ENCODE data around the gene GAS7. TPM values are rescaled to one million over a fixed set of nuclear protein-coding genes. Genes with fewer than 3 reads are reported as not detected.

Gene GAS7
- total RNA-seq, 1 donor: 8.6 TPM

DNA sequence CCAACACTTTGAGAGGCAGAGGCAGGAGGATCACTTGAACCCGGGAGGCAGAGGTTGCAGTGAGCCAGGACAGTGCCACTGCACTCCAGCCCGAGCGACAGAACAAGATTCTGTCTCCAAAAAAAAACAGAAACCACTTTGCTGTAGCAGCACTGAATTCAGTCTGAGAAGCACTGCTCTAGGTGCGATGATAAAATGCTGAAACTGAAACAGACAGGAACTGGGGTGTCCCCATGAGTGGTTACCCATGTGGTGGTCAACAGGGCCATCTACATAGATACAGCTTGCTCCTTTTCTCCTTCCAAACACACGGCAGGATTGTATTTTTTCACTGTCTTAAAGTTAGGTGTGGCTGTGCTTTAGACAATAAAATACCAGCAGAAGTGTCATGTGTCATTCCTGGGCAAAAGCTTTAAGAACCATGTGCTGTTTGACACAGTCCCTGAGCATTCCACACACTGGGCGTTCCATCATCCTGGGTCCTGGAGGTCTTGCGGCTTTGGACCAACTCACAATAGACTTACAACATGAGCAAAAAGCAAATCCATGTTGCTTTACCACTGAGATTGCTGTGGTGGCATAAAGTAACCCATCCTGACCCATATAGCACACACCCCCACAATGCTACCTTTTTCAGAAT, 11.5 kb downstream of the GAS7 start:
- H3K4me3 ChIP-seq (ENCODE audit: low read depth, low read length): no peak overlapping the region
- TF ChIP-seq, protein P1, sequence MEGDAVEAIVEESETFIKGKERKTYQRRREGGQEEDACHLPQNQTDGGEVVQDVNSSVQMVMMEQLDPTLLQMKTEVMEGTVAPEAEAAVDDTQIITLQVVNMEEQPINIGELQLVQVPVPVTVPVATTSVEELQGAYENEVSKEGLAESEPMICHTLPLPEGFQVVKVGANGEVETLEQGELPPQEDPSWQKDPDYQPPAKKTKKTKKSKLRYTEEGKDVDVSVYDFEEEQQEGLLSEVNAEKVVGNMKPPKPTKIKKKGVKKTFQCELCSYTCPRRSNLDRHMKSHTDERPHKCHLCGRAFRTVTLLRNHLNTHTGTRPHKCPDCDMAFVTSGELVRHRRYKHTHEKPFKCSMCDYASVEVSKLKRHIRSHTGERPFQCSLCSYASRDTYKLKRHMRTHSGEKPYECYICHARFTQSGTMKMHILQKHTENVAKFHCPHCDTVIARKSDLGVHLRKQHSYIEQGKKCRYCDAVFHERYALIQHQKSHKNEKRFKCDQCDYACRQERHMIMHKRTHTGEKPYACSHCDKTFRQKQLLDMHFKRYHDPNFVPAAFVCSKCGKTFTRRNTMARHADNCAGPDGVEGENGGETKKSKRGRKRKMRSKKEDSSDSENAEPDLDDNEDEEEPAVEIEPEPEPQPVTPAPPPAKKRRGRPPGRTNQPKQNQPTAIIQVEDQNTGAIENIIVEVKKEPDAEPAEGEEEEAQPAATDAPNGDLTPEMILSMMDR (IDR thresholded peaks at IDR 0.05; ENCODE audit: insufficient read depth, low read depth, low read length): no peak
- DNase-seq (ENCODE audit: low read depth): no peak

DNA sequence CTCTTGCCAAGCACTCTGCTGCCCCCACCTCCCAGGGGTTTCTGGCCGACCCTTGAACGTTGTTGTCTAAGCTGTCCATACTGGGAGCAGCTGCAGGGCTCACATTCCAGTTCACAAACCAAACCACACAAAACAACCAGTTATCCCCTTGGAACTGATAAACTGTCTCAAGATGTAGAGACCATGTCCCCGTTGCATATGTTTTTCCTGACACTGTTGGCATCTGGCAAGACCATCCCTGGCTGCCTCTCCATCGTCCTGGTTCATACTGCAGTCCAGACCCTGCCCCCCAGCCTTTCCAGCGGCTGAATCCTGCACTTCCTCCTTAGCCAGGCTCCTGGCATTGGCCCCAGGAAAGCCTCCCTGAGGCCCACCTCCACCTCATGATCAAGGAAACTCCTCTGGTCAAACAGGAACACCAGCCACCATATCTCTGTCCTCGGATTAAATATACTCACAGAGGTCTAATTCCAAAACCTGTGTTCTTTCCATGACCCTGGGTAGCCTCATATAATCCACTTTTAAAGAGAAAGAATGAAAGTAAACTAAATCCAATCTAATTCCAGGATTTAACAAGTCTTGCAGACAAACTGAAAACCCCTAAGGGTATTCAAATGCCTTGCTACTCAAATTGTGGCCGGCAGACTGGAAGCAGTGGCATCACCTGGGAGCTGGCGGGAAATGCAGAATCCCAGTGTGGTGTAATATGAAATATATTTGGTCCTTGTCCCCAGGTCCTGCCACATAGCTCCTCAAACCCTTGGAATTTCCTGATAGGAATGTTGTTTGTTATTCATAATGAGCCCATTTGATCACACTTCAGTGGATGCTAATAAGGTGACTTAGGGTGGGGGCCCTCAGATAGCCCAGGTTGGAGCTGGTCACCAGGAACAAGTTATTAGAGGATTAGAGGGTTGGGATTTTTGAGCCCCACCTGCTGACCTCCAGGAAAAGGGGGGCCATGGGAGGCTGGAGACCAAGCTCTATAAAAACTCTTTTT, 14.2 kb downstream of the GAS7 start:
- no peak overlapping the region for H3K4me3 ChIP-seq (ENCODE audit: low read depth, low read length)
- no peak for DNase-seq (ENCODE audit: low read depth)
- TF ChIP-seq, protein P1 (IDR thresholded peaks at IDR 0.05; ENCODE audit: insufficient read depth, low read depth, low read length): no peak

DNA sequence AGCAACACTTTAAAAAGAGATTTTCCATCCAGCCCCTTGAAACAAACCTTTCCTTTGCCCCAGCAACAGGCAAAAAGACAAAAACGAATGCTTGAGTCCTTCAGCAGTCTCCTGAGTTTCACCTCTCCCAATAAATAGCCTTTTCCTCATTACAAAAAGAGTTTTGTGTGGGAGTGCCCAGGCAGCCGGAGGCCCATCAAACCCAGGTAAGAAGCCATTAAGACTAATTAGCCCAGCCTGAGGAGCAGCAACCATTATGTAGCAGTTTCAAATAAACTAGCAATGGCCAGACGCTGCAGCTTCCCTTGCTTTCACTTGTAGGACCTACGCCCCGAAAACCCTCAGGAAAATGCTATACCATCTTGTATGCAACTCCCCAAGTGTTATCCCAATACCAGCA, 15.6 kb downstream of the GAS7 start:
- TF ChIP-seq, protein P1 (IDR thresholded peaks at IDR 0.05; ENCODE audit: insufficient read depth, low read depth, low read length): no peak
- DNase-seq (ENCODE audit: low read depth): no peak
- no peak overlapping the region for H3K4me3 ChIP-seq (ENCODE audit: low read depth, low read length)

DNA sequence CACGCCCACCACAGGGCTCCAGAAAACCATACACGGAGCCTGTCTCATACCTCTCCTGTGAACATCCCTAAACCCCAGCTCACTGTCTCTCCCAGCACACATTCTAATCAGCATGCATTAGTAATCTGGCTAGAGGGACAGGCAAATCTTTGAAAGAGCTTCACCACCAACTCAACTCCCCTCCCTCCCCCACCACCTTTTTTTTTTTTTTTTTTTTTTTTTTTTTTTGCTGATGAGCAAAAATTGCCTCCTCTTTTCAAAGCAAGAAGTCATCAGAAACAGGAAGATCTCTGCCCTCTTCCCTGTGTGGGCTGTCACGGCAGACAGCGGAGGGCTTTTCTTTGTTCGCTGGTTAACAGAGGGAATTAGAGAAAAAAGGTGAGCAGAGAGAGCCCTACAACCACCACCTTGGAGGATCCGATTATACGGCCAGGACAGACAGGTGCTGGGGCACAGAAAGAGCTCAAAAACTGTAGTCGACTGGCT, 19.9 kb downstream of the GAS7 start:
- DNase-seq (ENCODE audit: low read depth): no peak
- H3K4me3 ChIP-seq (ENCODE audit: low read depth, low read length): no peak overlapping the region
- TF ChIP-seq, protein P1 (IDR thresholded peaks at IDR 0.05; ENCODE audit: insufficient read depth, low read depth, low read length): no peak

DNA sequence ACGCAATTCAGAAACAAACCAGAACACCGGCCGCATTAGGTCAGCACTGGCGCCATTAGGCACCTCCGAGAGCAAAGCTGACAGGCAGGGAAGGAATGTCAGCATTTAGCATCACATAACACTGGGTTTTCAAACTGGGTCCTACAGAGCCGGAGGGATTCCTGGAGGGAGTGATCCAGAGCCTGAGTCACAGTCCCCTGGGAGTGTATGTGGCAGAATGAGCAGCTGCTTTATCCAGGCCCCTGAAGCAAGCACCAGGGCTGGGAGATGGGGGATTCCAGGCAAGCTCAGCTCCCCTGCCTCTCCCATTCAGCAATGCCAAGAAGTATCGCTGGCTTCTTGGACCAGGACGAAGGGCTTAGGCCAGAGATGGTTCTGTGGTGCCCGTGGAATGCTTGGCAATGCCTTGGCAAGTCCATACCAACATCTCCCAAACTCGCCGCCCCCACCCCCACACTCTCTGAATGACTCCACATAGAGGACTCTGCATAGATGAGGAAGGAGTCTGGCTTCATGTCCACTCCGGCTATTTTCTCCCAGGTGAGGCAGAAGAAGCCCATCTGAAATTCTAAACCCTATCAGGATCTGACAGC, 20.4 kb downstream of the GAS7 start:
- TF ChIP-seq, protein P1 (IDR thresholded peaks at IDR 0.05; ENCODE audit: insufficient read depth, low read depth, low read length): no peak
- no peak overlapping the region for H3K4me3 ChIP-seq (ENCODE audit: low read depth, low read length)
- peak; percentile 62 for DNase-seq (ENCODE audit: low read depth)

DNA sequence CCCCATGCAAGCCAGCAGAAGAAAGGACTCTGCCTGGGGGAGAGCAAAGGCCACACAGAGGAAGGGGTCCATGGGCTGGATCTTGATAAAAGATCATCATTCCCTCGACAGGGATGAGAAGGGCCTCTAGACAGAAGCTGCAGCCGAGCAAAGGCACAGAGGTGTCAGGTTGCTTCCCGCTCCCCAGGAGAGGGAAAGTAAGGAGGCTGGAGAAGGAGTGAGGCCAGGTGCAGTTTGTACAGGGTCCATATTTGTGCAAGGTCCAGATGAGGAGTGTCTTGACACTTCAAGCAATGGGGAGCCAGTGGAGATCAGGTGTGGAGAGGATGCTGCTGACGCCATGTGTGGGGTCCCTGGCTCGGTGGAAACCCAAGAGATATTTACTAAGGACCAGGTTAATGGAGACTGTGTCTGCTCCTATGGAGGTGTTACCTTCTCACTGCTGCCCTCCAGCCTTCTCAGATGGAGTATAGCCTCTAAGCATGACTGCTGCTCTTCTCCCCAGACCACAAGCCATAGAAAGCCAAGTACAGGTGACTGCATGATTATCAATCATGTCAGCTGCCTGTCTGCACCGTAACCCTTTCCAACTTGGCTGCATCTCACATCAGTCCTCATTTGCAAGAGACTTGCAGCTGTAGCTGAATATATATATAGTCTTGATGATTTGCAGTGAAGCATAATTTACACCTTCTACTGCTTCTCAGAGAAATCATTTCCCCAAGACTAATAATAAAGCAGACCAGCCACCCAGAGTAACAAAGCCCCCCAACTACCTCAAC, 21.1 kb downstream of the GAS7 start:
- no peak overlapping the region for H3K4me3 ChIP-seq (ENCODE audit: low read depth, low read length)
- TF ChIP-seq, protein P1 (IDR thresholded peaks at IDR 0.05; ENCODE audit: insufficient read depth, low read depth, low read length): no peak
- no peak for DNase-seq (ENCODE audit: low read depth)
